Measurements from ENCODE around the gene NOP14. TPM values are rescaled to one million over a fixed set of nuclear protein-coding genes. Genes with fewer than 3 reads are reported as not detected.

Gene NOP14
- total and polyA plus RNA-seq, 2 donors (not counting 1 experiment from before 2014, with no cell fraction given) = 9.1 to 30.4 TPM

DNA sequence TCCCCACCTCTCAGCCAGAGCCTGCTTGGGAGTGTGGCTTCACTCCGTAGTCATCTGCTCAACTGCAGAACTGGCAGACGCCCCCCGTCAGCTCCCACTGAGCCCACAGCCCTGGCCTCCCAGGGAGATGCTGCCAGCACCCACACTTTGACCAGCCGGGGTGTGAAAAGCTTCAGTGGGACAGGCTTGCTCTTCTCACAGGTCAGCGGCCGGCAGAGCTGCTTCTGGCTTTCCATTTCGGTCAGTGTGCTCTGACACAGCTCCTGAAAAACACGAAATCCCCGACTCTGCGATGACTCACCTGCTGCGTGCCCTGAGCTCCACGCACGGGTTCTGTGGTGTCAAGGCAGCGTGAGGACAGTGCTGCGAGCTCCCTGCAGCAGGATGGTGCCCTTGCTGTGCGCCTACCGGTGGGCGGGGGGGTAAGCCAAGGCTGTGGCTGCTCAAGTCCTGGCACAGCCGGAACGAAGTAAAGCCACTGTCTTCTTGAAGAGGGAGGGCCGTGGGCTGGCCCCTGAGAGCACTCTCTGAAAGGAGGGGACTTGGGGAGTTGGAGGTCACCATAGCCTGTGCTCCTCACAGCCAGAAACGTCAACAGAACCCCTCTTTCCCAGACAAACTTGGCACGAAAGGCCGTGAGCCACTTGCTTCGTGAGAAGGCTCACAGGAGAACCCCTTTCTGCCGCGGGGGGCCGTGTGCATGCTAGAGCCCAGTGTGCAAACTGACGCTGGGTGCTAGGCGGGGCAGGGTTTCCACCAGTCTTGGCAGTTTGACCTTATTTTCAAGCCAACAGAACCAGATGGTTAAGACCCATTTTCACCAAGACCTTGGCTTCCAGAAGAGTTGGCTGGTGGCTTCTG lies 23.6 kb downstream of the NOP14 start:
- peaks cover 9 to 25% of the 10 kb centered on the region in 2 donors for H3K4me1 ChIP-seq (ENCODE audit: control insufficient read depth in 2 of 2, insufficient read depth in 2 of 2, low read length in 2 of 2)

More for the DNA sequence above, 23.6 kb downstream of the NOP14 start:
- POLR2A ChIA-PET = no interaction called here
- Mint-ChIP-seq H3K4me3 (no peak overlapping the region), H3K27me3 (no peaks in the 10 kb centered on the region), H3K27ac (no peak overlapping the region), H3K9me3 (ENCODE audit: insufficient read depth) (no peaks in the 10 kb centered on the region), H3K4me1 (peaks cover 27% of the 10 kb centered on the region)
- Histone ChIP-seq H2AFZ (ENCODE audit: insufficient read depth, low read depth, low read length, poor library complexity, severe bottlenecking) (no peak overlapping the region), H3K27me3 (replicated peaks in 1 of 4; ENCODE audit: control extremely low read depth in 1 of 4, control insufficient read depth in 3 of 4, insufficient read depth in 4 of 4, low read length in 3 of 4) (no peaks in the 10 kb centered on the region), H3K27ac (ENCODE audit: low read length in 2 of 2) (no peak overlapping the region), H3K36me3 (replicated peaks in 1 of 2; ENCODE audit: control extremely low read depth in 1 of 2, control insufficient read depth in 1 of 2, extremely low read depth in 1 of 2, insufficient read depth in 2 of 2, low read length in 1 of 2) (peaks cover 0 to 63% of the 10 kb centered on the region in 2 experiments), H4K20me1 (ENCODE audit: control insufficient read depth, insufficient read depth, low read length, poor library complexity, severe bottlenecking) (peaks cover 13% of the 10 kb centered on the region), H3K4me2 (replicated peaks; ENCODE audit: low read depth, low read length, poor library complexity, severe bottlenecking) (no peak overlapping the region), H3K4me3 (ENCODE audit: control extremely low read depth in 1 of 5, extremely low read depth in 1 of 5, insufficient read depth in 1 of 5, low read depth in 2 of 5, low read length in 4 of 5) (no peak overlapping the region), H3K9ac (ENCODE audit: low read length) (no peak overlapping the region), H3K9me3 (ENCODE audit: control extremely low read depth in 1 of 3, control insufficient read depth in 2 of 3, insufficient read depth in 1 of 3, low read length in 2 of 3) (no peaks in the 10 kb centered on the region), H3K79me2 (ENCODE audit: control insufficient read depth, insufficient read depth, low read length) (peaks cover 18% of the 10 kb centered on the region)
- WGBS (ENCODE audit: insufficient coverage) = 90% methylated on average over 30 of the region's 30 CpGs
- DNase-seq (no peak), ATAC-seq (ENCODE audit: low read depth) (no peak)
- intact Hi-C loops (cut with micrococcal nuclease) = loop anchor here (10.0 kb wide), 1 partner anchor 455 kb away; no protein-coding TSS in a partner anchor
- CTCF ChIA-PET = interaction anchor here (2.4 kb wide), 1 partner anchor 15 kb away, joined by 6 read pairs; no protein-coding TSS in a partner anchor
- no peak for TF ChIP-seq EZH2 (IDR thresholded peaks at IDR 0.05; ENCODE audit: borderline replicate concordance, insufficient read depth, low read depth, low read length, poor library complexity, severe bottlenecking)
- TF ChIP-seq, protein P1, sequence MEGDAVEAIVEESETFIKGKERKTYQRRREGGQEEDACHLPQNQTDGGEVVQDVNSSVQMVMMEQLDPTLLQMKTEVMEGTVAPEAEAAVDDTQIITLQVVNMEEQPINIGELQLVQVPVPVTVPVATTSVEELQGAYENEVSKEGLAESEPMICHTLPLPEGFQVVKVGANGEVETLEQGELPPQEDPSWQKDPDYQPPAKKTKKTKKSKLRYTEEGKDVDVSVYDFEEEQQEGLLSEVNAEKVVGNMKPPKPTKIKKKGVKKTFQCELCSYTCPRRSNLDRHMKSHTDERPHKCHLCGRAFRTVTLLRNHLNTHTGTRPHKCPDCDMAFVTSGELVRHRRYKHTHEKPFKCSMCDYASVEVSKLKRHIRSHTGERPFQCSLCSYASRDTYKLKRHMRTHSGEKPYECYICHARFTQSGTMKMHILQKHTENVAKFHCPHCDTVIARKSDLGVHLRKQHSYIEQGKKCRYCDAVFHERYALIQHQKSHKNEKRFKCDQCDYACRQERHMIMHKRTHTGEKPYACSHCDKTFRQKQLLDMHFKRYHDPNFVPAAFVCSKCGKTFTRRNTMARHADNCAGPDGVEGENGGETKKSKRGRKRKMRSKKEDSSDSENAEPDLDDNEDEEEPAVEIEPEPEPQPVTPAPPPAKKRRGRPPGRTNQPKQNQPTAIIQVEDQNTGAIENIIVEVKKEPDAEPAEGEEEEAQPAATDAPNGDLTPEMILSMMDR (IDR thresholded peaks at IDR 0.05) = no peak
